HG03097 (cell line): ENCODE data around the gene KLHL35.
"Not testable (repeated sequence)": the region's sequence is repeated elsewhere in the genome, so short reads cannot be mapped to it uniquely, and the experiment has no call there.

Experiments used
- ATAC-seq: cut with Tn5 transposase; IDR thresholded peaks from one replicate; pipeline ENCODE4 v1.9.1; 2021; ENCODE audit not compliant: unreplicated experiment, low FRiP score

Gene KLHL35

DNA sequence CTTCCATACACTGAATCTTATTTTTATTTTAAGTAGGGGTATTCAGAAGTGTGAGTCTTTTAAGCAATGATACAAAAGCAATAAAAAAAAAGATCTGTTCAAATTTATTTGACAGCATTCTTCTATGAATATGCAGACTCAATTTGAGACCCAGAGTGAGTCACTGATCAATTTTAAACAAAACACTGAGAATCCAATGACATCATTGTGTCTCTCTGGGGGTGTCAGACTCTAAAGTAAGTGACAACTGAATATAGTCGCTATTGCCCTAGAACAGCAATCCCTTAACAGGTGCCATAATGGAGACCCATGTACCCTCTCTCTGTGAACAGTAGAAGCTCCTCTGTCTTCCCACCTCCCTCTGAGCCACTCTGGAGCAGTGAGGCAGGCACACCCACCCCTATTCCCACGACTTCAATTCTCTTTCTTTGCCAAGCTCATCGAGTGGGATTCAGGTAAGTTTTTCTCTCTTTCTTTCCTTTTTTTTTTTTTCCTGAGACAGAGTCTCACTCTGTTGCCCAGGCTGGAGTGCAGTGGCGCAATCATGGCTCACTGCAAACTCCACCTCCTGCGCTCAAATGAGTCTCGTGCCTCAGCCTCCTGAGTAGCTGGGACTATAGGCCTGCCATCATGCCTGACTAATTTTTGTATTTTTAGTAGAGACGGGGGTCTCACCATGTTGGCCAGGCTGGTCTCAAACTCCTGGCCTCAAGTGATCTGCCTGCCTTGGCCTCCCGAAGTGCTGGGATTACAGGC lies 38.7 kb downstream of the KLHL35 start:
- no peak for ATAC-seq

DNA sequence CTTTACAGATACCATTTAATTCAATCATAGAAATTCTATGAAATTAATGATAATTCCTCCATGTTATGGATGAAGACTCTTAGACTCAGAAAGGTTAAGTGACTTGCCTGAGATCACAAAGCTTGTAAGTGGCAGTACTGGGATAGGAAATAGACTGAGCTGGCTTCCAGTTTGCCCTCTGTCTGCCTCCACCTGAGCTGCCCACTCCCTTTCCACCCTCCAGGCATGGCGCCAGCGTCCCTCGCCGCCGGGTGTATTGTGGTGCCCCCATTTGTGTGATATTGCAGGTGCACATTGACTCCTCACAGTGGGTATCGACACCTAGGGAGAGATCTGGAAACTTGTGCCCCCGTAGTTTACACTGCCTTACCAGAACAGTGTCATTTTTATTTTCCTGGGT lies 43.1 kb downstream of the KLHL35 start:
- no peak for ATAC-seq

DNA sequence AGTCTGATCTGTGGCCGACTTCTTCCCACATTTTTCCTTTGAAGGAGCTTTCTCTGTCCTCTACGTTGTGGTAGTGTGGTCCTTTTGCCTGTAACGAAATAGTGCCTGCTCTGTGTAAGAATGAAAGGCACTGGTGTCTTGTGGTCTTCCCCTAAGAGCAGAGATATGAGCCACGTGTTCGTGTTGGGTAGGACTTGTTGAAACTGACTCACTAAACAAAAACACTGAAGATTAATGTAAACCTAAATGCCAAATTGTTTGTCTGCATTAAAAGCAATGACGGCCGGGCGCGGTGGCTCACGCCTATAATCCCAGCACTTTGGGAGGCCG lies 43.8 kb downstream of the KLHL35 start:
- no peak for ATAC-seq

DNA sequence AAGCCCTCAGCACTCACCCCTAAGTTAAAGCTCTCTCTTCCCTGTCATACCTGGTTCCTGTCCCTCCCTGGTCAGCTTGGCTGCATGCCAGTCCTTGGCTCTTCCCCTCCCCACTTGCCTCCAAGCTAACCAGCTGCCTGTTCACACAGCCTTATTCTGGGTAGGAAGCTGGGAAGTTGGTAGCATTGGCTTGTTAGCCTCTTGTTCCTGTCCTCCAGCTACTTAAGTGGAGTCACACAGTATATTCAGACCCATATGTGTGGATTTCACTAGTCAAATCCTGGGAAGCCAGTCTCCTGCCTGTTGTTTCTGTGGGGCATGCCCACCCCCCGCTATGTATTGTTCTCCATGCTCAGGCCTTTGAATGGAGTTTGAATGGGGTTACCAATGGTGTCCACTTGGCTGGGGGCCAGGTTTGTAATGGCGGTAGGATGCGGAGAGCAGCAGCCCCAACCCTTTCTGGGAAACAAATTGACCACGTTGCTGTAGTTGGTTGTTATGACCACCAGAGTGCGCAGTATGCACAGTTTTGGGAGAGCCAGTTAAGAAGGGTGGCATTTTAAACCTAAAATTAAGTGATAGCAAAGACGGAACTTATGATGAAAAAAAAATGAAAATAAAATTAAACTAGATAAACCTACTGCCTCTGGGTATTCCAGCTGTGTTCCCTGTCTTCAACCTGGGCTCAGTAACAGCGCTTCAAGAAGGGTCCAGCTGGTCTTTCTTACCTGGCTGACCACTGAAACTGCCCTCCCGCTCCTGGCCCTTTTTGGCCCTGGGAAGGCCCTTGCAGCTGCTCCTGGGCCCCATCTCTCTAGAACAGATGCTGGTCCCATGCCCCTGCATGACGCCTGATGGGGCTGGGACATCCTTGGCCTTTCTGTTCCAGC lies 44.4 kb downstream of the KLHL35 start:
- ATAC-seq, result no peak

DNA sequence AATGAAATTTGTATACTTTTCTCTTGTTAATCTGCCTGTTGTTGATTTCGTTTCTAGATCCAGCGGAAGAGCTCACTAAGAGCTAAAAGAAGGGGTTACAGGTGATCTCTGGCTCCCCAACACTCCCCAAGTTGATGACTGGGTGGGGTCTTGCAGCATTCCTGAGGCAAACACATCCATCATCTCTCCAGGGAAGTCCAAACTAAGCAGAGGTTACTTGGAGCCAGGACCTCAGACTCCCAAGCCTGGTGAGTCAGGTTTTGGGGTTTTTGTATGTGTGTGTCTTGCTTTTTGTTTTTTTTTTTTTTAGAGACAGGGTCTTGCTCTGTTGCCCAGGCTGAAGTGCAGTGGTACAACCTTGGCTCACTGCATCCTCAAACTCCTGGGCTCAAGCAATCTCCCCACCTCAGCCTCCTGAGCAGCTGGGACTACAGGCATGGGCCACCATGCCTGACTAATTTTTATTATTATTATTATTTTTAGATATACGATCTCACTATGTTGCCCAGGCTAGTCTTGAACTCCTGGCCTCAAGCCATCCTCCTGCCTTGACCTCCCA lies 45.2 kb downstream of the KLHL35 start:
- no peak for ATAC-seq

DNA sequence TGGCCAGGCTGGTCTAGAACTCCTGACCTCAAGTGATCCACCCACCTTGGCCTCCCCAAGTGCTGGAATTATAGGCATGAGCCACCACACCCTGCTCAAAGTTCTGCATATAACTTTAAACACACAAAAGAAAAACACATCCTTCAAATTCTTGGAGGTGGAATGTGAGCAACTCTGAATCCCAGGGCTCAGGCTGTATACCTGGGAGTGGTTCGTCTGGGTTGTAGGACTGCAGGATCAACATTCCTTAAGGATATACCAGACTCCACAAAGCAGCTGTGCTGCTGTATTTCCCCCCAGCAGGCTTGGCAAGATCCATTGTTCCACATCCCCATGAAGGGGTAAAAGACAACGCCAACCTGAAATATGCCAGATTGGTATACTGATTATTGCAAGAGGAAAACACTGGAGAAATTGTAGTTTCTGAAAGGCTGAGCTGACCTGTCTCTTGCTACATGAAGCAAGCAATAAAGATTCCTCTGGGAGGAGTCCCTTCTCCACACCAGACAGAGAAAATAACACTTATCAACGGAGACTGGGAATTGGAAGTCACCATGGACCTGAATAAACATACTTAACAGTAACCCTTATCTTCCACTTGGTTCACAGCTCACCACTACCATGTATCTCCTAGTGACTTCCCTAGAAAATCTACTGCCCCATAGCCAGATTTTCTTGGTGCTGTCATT lies 45.9 kb downstream of the KLHL35 start:
- ATAC-seq, result no peak

DNA sequence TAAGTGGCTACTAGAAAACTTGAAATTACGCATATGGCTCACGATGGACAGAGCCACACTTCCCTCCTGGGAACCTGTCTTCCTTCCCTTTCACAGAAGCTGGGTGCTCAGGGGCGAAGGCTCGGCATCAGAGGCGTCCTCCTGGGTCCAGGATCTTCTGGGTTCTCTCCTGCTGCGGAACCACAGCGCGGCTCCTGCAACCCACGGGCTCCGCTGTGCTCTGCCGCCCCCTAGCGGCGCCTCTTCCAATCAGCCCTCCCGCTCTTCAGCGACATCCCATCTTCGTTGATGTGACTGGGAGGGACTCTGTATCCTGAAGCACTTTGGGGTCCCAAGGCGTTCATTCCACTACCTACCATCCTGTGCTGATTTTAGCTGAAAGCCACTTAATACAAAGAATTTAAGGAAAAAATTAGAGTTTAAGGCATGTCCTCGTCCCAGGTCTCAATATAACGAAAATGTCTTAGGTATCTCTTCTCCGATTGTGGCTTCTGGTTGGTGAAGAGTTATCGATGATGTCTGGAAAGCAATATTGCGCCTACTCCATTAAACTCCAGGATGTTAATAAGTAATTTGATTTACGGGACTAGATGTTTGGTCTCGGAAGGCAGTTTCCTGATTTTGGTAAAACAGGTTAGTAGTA lies 48.4 kb downstream of the KLHL35 start:
- ATAC-seq, result no peak

DNA sequence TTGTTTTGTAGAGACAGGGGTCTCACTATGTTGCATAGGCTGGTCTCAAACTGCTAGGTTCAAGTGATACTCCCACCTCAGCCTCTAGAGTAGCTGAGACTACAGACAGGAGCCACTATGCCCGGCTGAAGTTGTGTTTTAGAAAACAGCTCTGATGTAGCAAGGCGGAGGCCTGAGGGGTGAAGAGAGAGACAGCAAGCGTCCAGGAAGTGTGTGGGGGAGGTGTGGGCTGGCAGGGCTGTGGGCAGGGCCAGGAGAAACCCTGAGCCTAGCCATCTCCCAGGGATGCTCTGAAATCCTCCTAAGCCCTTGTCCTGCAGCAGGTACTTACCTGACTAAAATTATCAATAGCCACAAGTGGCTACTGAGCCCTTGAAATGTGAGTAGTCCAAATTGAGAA lies 49.8 kb downstream of the KLHL35 start:
- no peak for ATAC-seq

DNA sequence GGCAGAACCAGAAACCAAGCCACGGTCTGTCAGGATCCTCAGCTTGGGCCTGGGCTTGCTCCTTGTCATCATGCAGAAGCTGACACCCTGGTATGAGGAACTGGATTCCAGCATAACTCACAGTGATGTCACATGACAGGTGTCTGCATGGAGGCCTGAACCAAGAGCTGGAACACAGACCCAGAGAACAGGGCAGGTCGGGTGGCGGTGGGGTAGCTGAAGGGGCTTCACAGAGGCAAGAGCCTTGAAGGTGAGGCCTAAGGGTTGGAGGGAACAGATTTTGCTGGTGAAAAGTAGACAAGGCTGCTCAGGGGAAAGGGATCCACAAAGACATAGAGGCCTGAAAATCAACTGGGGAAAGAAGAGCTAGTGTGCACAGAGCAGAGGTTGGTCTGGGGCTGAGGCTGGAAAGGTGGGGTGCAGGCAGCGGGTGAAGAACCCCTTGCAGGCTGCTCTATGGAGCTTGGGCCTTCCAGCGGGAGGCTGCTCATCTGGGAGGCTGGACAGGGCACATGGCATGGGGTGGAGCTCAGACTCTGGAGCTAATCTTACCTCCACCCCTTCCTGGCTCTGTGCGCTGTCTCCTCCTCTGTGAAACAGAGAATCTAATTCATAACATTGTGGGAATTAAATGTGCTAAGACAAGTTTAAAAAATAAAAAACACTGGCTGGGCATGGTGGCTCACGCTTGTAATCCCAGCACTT lies 52.1 kb downstream of the KLHL35 start:
- ATAC-seq, result no peak

DNA sequence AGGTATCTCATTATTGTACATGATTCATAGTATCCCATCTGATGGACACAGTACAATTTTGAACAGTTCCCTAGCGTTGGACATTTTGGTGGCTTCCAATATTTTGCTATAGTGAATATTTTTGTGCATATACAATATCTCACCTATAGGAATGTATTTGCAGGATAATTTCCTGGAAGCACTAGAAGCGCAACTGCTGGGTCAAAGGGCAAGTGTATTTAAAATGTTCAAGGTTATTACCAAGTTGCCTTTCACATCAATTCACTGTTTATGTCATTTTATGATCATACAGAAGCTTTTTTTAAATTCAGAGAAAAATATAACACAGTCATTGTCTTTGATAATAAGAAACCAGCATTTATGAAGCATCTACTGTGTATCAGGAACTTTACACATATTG lies 52.8 kb downstream of the KLHL35 start:
- ATAC-seq, result no peak

DNA sequence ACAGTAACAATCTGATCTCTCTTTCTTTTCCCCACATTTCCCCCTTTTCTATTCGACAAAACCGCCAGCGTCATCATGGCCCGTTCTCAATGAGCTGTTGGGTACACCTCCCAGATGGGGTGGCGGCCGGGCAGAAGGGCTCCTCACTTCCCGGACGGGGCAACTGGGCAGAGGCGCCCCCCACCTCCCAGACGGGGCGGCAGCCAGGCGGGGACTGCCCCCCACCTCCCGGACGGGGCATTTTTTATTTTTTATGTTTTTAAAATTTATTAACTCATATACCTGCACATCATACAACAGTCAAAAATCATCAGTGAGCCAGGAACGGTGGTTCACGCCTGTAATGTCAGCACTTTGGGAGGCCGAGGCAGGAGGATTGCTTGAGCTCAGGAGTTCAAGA lies 54.2 kb downstream of the KLHL35 start:
- not testable (repeated sequence) for ATAC-seq

DNA sequence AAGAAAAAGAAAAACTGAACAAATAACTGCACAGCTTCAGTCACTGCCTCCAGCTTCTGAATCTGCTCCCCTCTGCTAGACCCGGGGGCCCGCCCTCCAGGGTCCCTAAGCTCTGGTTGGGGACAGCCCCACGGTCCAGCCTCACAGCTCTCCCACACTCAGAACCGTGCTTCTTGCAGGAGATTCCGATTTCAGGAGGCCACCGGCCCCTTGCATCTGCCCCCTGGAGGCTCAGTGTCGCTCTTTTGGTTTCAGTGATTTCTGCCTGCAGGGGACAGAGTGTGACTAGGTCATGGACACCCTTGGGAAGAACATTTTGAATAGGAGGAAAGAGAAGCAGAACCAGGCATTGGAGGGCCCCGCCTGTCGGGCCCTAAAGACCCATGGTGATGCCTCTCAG lies 56.8 kb downstream of the KLHL35 start:
- no peak for ATAC-seq

DNA sequence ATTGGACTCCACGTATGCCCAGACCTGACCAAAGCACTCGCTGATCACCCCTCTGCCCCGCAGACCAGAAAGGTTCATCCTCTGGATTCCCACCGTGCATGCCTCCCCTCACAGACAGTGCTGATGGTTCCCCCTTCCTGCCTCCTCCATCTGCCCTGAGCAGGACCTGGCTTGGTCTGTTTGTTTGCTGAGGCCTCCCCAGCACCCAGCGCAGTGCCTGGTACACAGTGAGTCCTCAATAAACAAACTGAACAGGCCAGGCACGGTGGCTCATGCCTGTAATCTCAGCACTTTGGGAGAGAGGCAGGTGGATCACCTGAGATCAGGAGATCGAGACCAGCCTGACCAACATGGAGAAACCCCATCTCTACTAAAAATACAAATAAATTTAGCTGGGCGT lies 57.4 kb downstream of the KLHL35 start:
- ATAC-seq, result no peak

DNA sequence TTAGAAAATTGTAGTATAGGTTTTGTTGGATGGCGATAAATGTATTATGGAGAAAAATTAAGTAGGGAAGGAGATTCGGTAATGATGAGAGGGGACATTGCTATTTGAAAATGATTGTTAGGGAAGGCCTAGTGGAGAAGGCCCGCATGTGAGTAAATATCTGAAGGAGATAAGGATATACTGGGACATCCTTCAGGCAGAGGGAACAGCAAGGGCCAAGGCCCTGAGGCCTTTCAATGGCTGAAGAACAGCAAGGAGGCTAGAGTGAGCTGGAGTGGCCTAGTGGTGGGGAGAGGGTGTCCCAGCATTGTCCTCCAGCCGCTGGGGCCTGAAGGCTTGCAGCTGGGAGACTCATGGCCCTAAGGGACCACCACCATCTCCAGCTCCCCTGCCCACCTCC lies 58.4 kb downstream of the KLHL35 start:
- no peak for ATAC-seq

DNA sequence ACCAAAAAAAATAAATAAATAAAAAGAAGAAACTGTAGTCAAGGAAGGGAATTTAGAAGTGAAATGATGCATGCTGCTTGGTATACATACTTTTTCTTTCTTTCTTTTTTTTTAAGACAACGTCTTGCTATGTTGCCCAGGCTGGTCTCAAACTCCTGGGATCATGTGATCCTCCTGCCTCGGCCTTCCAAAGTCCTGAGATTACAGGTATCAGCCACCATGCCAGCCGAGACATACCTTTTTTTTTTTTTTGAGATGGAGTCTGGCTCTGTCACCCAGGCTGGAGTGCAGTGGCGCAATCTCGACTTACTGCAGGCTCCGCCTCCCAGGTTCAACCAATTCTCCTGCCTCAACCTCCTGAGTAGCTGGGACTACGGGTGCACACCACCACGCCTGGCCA lies 59.8 kb downstream of the KLHL35 start:
- no peak for ATAC-seq
